Mesendoderm (in vitro differentiated cells): Measurements from ENCODE around the gene DRD5. TPM values are rescaled to one million over a fixed set of nuclear protein-coding genes. Genes with fewer than 3 reads are reported as not detected.
A peak's percentile ranks its signal among the peaks of the same experiment; 100 is the strongest.
"Not testable (repeated sequence)": the region's sequence is repeated elsewhere in the genome, so short reads cannot be mapped to it uniquely, and the experiment has no call there.

ENCODE experiments used
- DNase-seq: peaks from one replicate; pipeline ENCODE4 v3.0.0; 2013
- H2AK5ac ChIP-seq: 2 replicates; pipeline ENCODE4 v1.6.1; 2013; ENCODE audit warnings: low read length, inconsistent platforms
- H2BK120ac ChIP-seq: 2 replicates; pipeline ENCODE4 v1.6.1; 2013; ENCODE audit warnings: low read depth, mild to moderate bottlenecking, low read length, moderate library complexity, mixed read lengths
- H2BK15ac ChIP-seq: replicated peaks from 2 replicates; pipeline ENCODE4 v1.6.1; 2013; ENCODE audit warnings: low read depth, mild to moderate bottlenecking, moderate library complexity
- H2BK5ac ChIP-seq: 2 replicates; pipeline ENCODE4 v1.6.1; 2013; ENCODE audit warnings: low read length, inconsistent platforms
- H3K18ac ChIP-seq: 2 replicates; pipeline ENCODE4 v1.6.1; 2013; ENCODE audit warnings: mild to moderate bottlenecking, low read length, mixed read lengths
- H3K23ac ChIP-seq: one replicate; pipeline ENCODE4 v1.6.1; 2013; ENCODE audit warnings: low read length
- H3K27ac ChIP-seq: 2 replicates; pipeline ENCODE4 v1.5.1; 2013; ENCODE audit warnings: low read depth, mild to moderate bottlenecking, inconsistent platforms, low read length, moderate library complexity
- H3K27me3 ChIP-seq: 2 replicates; pipeline ENCODE4 v1.6.1; 2013; ENCODE audit warnings: low read length, control low read depth, mild to moderate bottlenecking, inconsistent platforms; ENCODE audit not compliant: insufficient read depth, poor library complexity
- H3K36me3 ChIP-seq: 2 replicates; pipeline ENCODE4 v1.6.1; 2013; ENCODE audit warnings: low read length, inconsistent platforms; ENCODE audit not compliant: control insufficient read depth, insufficient read depth
- H3K4ac ChIP-seq: one replicate; pipeline ENCODE4 v1.6.1; 2013; ENCODE audit warnings: low read depth, mild to moderate bottlenecking, low read length, moderate library complexity
- H3K4me1 ChIP-seq: 2 replicates; pipeline ENCODE4 v1.6.1; 2013; ENCODE audit warnings: low read depth, low read length, inconsistent platforms; ENCODE audit not compliant: control insufficient read depth
- H3K4me2 ChIP-seq: 2 replicates; pipeline ENCODE4 v1.6.1; 2013; ENCODE audit warnings: low read length
- H3K4me3 ChIP-seq: 2 replicates; pipeline ENCODE4 v1.5.1; 2013; ENCODE audit warnings: mild to moderate bottlenecking, low read length
- H3K56ac ChIP-seq: one replicate; pipeline ENCODE4 v1.6.1; 2013; ENCODE audit warnings: low read length
- H3K79me1 ChIP-seq: 2 replicates; pipeline ENCODE4 v1.6.1; 2013; ENCODE audit warnings: low read length, inconsistent platforms
- H3K79me2 ChIP-seq: 2 replicates; pipeline ENCODE4 v1.6.1; 2013; ENCODE audit warnings: mild to moderate bottlenecking, low read length; ENCODE audit not compliant: control insufficient read depth, insufficient read depth
- H3K9ac ChIP-seq: 2 replicates; pipeline ENCODE4 v1.6.1; 2013; ENCODE audit warnings: low read length, inconsistent platforms
- H4K5ac ChIP-seq: one replicate; pipeline ENCODE4 v1.6.1; 2013; ENCODE audit warnings: low read length
- H4K8ac ChIP-seq: one replicate; pipeline ENCODE4 v1.6.1; 2013; ENCODE audit warnings: low read depth, mild to moderate bottlenecking, control low read depth, low read length, moderate library complexity
- WGBS: extraction: QIAGEN DNeasy Blood & Tissue Kit; methylation state at CpG from one replicate; pipeline ENCODE4 v1.1.7; 2013; ENCODE audit warnings: low lambda C conversion rate, missing lambda C conversion rate; ENCODE audit not compliant: insufficient coverage; ENCODE audit errors: extremely low coverage; 5-methylcytosine and 5-hydroxymethylcytosine counted together
- polyA plus RNA-seq, 2 experiments: library from polyadenylated mRNA; stranded (reverse); fragments of 200-250 nt; gene quantifications; one replicate each; pipeline ENCODE4 v1.2.3, GENCODE V29; 2013

DRD5 gene
- 0.25 TPM for polyA plus RNA-seq (2013, experiment 1 of 2)
- 0.18 TPM for polyA plus RNA-seq (2013, experiment 2 of 2)

- Histone ChIP-seq H3K4me2 (peak within 1 kb of the TSS; percentile 24), H4K8ac (no peak within 1 kb of the TSS), H2BK5ac (no peak within 1 kb of the TSS), H4K5ac (no peak within 1 kb of the TSS), H3K79me2 (no peaks in the 10 kb centered on the region), H3K36me3 (no peaks in the 10 kb centered on the region), H2BK120ac (no peak within 1 kb of the TSS), H2BK15ac (no peak within 1 kb of the TSS), H3K18ac (no peak within 1 kb of the TSS), H3K56ac (peak within 1 kb of the TSS; percentile 58), H2AK5ac (no peak within 1 kb of the TSS), H3K27ac (no peak within 1 kb of the TSS), H3K79me1 (no peaks in the 10 kb centered on the region), H3K27me3 (peaks cover 6% of the 10 kb centered on the region), H3K4me1 (no peaks in the 10 kb centered on the region), H3K9ac (no peak within 1 kb of the TSS), H3K4me3 (no peak within 1 kb of the TSS), H3K4ac (no peak within 1 kb of the TSS), H3K23ac (peak within 1 kb of the TSS; percentile 50)
- DNase-seq: peak; percentile 63
- no CpG with 5 or more reads among the region's 78 CpGs for WGBS
Measured at GRCh38 chr4:9781343-9782135, at the start of gene DRD5. DRD5 (plus strand) TSS chr4:9781634; CDS start chr4:9782030, 396 bp downstream.

- H2BK120ac ChIP-seq, H2BK5ac ChIP-seq, H2BK15ac ChIP-seq, H3K4ac ChIP-seq, H3K18ac ChIP-seq, H4K8ac ChIP-seq, H2AK5ac ChIP-seq, H4K5ac ChIP-seq, H3K9ac ChIP-seq, H3K4me1 ChIP-seq, H3K79me1 ChIP-seq, H3K4me3 ChIP-seq, H3K23ac ChIP-seq, H3K27me3 ChIP-seq, H3K4me2 ChIP-seq, H3K36me3 ChIP-seq, H3K79me2 ChIP-seq, H3K27ac ChIP-seq, H3K56ac ChIP-seq: not testable (repeated sequence)
- no CpG with 5 or more reads among the region's 4 CpGs for WGBS
- DNase-seq: peak; percentile 45
Measured at GRCh38 chr4:9732256-9732655, 49.2 kb upstream of the DRD5 start.

- Histone ChIP-seq H3K27ac (no peak overlapping the region), H3K36me3 (no peaks in the 10 kb centered on the region), H2BK15ac (no peak overlapping the region), H2AK5ac (no peak overlapping the region), H3K27me3 (no peaks in the 10 kb centered on the region), H3K56ac (no peak overlapping the region), H3K4me3 (no peak overlapping the region), H4K8ac (no peak overlapping the region), H3K4me2 (no peak overlapping the region), H3K18ac (no peak overlapping the region), H2BK120ac (no peak overlapping the region), H3K4me1 (no peaks in the 10 kb centered on the region), H3K79me2 (no peaks in the 10 kb centered on the region), H2BK5ac (no peak overlapping the region), H3K23ac (no peak overlapping the region), H3K79me1 (no peaks in the 10 kb centered on the region), H3K9ac (no peak overlapping the region), H3K4ac (no peak overlapping the region), H4K5ac (no peak overlapping the region)
- no CpG with 5 or more reads among the region's 5 CpGs for WGBS
- peak; percentile 67 for DNase-seq
Measured at GRCh38 chr4:9735515-9735914, 45.9 kb upstream of the DRD5 start.

GRCh38 chr4:9737280-9737679 is 44.2 kb upstream of the DRD5 start:
- H3K4ac ChIP-seq, H3K36me3 ChIP-seq, H4K5ac ChIP-seq, H2BK15ac ChIP-seq, H3K23ac ChIP-seq, H3K27me3 ChIP-seq, H3K4me2 ChIP-seq, H2BK120ac ChIP-seq, H2AK5ac ChIP-seq, DNase-seq, H3K9ac ChIP-seq, H3K4me3 ChIP-seq, H3K56ac ChIP-seq, H4K8ac ChIP-seq, H3K18ac ChIP-seq, H3K79me1 ChIP-seq, H3K79me2 ChIP-seq, H3K4me1 ChIP-seq, H2BK5ac ChIP-seq, H3K27ac ChIP-seq: not testable (repeated sequence)
- no CpG with 5 or more reads among the region's 7 CpGs for WGBS

- not testable (repeated sequence) for H3K79me2 ChIP-seq, H2BK120ac ChIP-seq, H4K5ac ChIP-seq, H3K27ac ChIP-seq, H4K8ac ChIP-seq, H3K4me3 ChIP-seq, H3K79me1 ChIP-seq, H3K27me3 ChIP-seq, H2BK15ac ChIP-seq, H3K36me3 ChIP-seq, H3K4ac ChIP-seq, H3K4me2 ChIP-seq, DNase-seq, H3K56ac ChIP-seq, H2AK5ac ChIP-seq, H3K9ac ChIP-seq, H3K4me1 ChIP-seq, H2BK5ac ChIP-seq, H3K23ac ChIP-seq, H3K18ac ChIP-seq
- no CpG with 5 or more reads among the region's 4 CpGs for WGBS
Measured at GRCh38 chr4:9743789-9744188, 37.6 kb upstream of the DRD5 start.

GRCh38 chr4:9745782-9746181 is 35.7 kb upstream of the DRD5 start:
- H2BK5ac ChIP-seq: no peak overlapping the region
- H3K4me2 ChIP-seq: no peak overlapping the region
- no peak overlapping the region for H4K5ac ChIP-seq
- no peak overlapping the region for H3K56ac ChIP-seq
- no peaks in the 10 kb centered on the region for H3K79me2 ChIP-seq
- H3K27ac ChIP-seq: no peak overlapping the region
- no peak overlapping the region for H3K23ac ChIP-seq
- H2BK15ac ChIP-seq: no peak overlapping the region
- no peak for DNase-seq
- no peak overlapping the region for H3K4me3 ChIP-seq
- H2AK5ac ChIP-seq: no peak overlapping the region
- H3K9ac ChIP-seq: no peak overlapping the region
- no peak overlapping the region for H3K4ac ChIP-seq
- H2BK120ac ChIP-seq: no peak overlapping the region
- no peak overlapping the region for H3K18ac ChIP-seq
- H4K8ac ChIP-seq: no peak overlapping the region
- no peaks in the 10 kb centered on the region for H3K27me3 ChIP-seq
- H3K36me3 ChIP-seq: no peaks in the 10 kb centered on the region
- WGBS: no CpG with 5 or more reads among the region's 13 CpGs
- H3K79me1 ChIP-seq: no peaks in the 10 kb centered on the region
- no peaks in the 10 kb centered on the region for H3K4me1 ChIP-seq
